ENCODE results near the gene SLC16A9. TPM values are rescaled to one million over a fixed set of nuclear protein-coding genes. Genes with fewer than 3 reads are reported as not detected.

Gene SLC16A9
- total RNA-seq, 1 experiment from 2014 or later, result 5.7 TPM

GRCh38 chr10:59704630-59705029, 5.0 kb downstream of the SLC16A9 start:
- Histone ChIP-seq H3K27me3 (ENCODE audit: control insufficient read depth, insufficient read depth, low read length) (peaks cover 15% of the 10 kb centered on the region), H3K36me3 (replicated peaks; ENCODE audit: control insufficient read depth, insufficient read depth, low read length) (no peaks in the 10 kb centered on the region), H3K4me3 (ENCODE audit: insufficient read depth, low read depth, low read length) (no peak overlapping the region)
- DNase-seq, result no peak

- no peak overlapping the region for H3K4me3 ChIP-seq (ENCODE audit: insufficient read depth, low read depth, low read length)
- H3K36me3 ChIP-seq (replicated peaks; ENCODE audit: control insufficient read depth, insufficient read depth, low read length), result no peaks in the 10 kb centered on the region
- DNase-seq, result no peak
- no peaks in the 10 kb centered on the region for H3K27me3 ChIP-seq (ENCODE audit: control insufficient read depth, insufficient read depth, low read length)
Observed at GRCh38 chr10:59702347-59702746, 7.3 kb downstream of the SLC16A9 start.

GRCh38 chr10:59700709-59701108, 8.9 kb downstream of the SLC16A9 start:
- H3K36me3 ChIP-seq (replicated peaks; ENCODE audit: control insufficient read depth, insufficient read depth, low read length), result no peaks in the 10 kb centered on the region
- H3K4me3 ChIP-seq (ENCODE audit: insufficient read depth, low read depth, low read length), result no peak overlapping the region
- no peaks in the 10 kb centered on the region for H3K27me3 ChIP-seq (ENCODE audit: control insufficient read depth, insufficient read depth, low read length)
- DNase-seq, result no peak

GRCh38 chr10:59698326-59698725, 11.3 kb downstream of the SLC16A9 start:
- no peak for DNase-seq
- no peaks in the 10 kb centered on the region for H3K36me3 ChIP-seq (replicated peaks; ENCODE audit: control insufficient read depth, insufficient read depth, low read length)
- H3K4me3 ChIP-seq (ENCODE audit: insufficient read depth, low read depth, low read length), result no peak overlapping the region
- H3K27me3 ChIP-seq (ENCODE audit: control insufficient read depth, insufficient read depth, low read length), result no peaks in the 10 kb centered on the region

- Histone ChIP-seq H3K36me3 (replicated peaks; ENCODE audit: control insufficient read depth, insufficient read depth, low read length) (no peaks in the 10 kb centered on the region), H3K27me3 (ENCODE audit: control insufficient read depth, insufficient read depth, low read length) (no peaks in the 10 kb centered on the region), H3K4me3 (ENCODE audit: insufficient read depth, low read depth, low read length) (no peak overlapping the region)
- DNase-seq, result no peak
Observed at GRCh38 chr10:59695637-59696036, 14.0 kb downstream of the SLC16A9 start.

- no peak for DNase-seq
- no peaks in the 10 kb centered on the region for H3K27me3 ChIP-seq (ENCODE audit: control insufficient read depth, insufficient read depth, low read length)
- H3K4me3 ChIP-seq (ENCODE audit: insufficient read depth, low read depth, low read length), result no peak overlapping the region
- H3K36me3 ChIP-seq (replicated peaks; ENCODE audit: control insufficient read depth, insufficient read depth, low read length), result no peaks in the 10 kb centered on the region
Observed at GRCh38 chr10:59694936-59695335, 14.7 kb downstream of the SLC16A9 start.

GRCh38 chr10:59692113-59692512, 17.5 kb downstream of the SLC16A9 start:
- H3K4me3 ChIP-seq (ENCODE audit: insufficient read depth, low read depth, low read length), result no peak overlapping the region
- no peaks in the 10 kb centered on the region for H3K36me3 ChIP-seq (replicated peaks; ENCODE audit: control insufficient read depth, insufficient read depth, low read length)
- no peaks in the 10 kb centered on the region for H3K27me3 ChIP-seq (ENCODE audit: control insufficient read depth, insufficient read depth, low read length)
- DNase-seq, result no peak

- Histone ChIP-seq H3K27me3 (ENCODE audit: control insufficient read depth, insufficient read depth, low read length) (no peaks in the 10 kb centered on the region), H3K36me3 (replicated peaks; ENCODE audit: control insufficient read depth, insufficient read depth, low read length) (no peaks in the 10 kb centered on the region), H3K4me3 (ENCODE audit: insufficient read depth, low read depth, low read length) (no peak overlapping the region)
- no peak for DNase-seq
Observed at GRCh38 chr10:59688921-59689351, 20.7 kb downstream of the SLC16A9 start.

- no peaks in the 10 kb centered on the region for H3K27me3 ChIP-seq (ENCODE audit: control insufficient read depth, insufficient read depth, low read length)
- DNase-seq, result no peak
- no peaks in the 10 kb centered on the region for H3K36me3 ChIP-seq (replicated peaks; ENCODE audit: control insufficient read depth, insufficient read depth, low read length)
- H3K4me3 ChIP-seq (ENCODE audit: insufficient read depth, low read depth, low read length), result no peak overlapping the region
Observed at GRCh38 chr10:59687657-59688056, 22.0 kb downstream of the SLC16A9 start.

- no peak for DNase-seq
- Histone ChIP-seq H3K4me3 (ENCODE audit: insufficient read depth, low read depth, low read length) (no peak overlapping the region), H3K27me3 (ENCODE audit: control insufficient read depth, insufficient read depth, low read length) (no peaks in the 10 kb centered on the region), H3K36me3 (replicated peaks; ENCODE audit: control insufficient read depth, insufficient read depth, low read length) (no peaks in the 10 kb centered on the region)
Observed at GRCh38 chr10:59684006-59684405, 25.6 kb downstream of the SLC16A9 start.

GRCh38 chr10:59682986-59683937, 26.4 kb downstream of the SLC16A9 start:
- Histone ChIP-seq H3K27me3 (ENCODE audit: control insufficient read depth, insufficient read depth, low read length) (no peaks in the 10 kb centered on the region), H3K36me3 (replicated peaks; ENCODE audit: control insufficient read depth, insufficient read depth, low read length) (no peaks in the 10 kb centered on the region), H3K4me3 (ENCODE audit: insufficient read depth, low read depth, low read length) (no peak overlapping the region)
- DNase-seq, result no peak

GRCh38 chr10:59680199-59680598, 29.5 kb downstream of the SLC16A9 start:
- Histone ChIP-seq H3K27me3 (ENCODE audit: control insufficient read depth, insufficient read depth, low read length) (no peaks in the 10 kb centered on the region), H3K36me3 (replicated peaks; ENCODE audit: control insufficient read depth, insufficient read depth, low read length) (no peaks in the 10 kb centered on the region), H3K4me3 (ENCODE audit: insufficient read depth, low read depth, low read length) (no peak overlapping the region)
- no peak for DNase-seq

- Histone ChIP-seq H3K27me3 (ENCODE audit: control insufficient read depth, insufficient read depth, low read length) (no peaks in the 10 kb centered on the region), H3K4me3 (ENCODE audit: insufficient read depth, low read depth, low read length) (no peak overlapping the region), H3K36me3 (replicated peaks; ENCODE audit: control insufficient read depth, insufficient read depth, low read length) (no peaks in the 10 kb centered on the region)
- DNase-seq, result no peak
Observed at GRCh38 chr10:59678884-59679301, 30.8 kb downstream of the SLC16A9 start.

- no peak for DNase-seq
- Histone ChIP-seq H3K27me3 (ENCODE audit: control insufficient read depth, insufficient read depth, low read length) (no peaks in the 10 kb centered on the region), H3K4me3 (ENCODE audit: insufficient read depth, low read depth, low read length) (no peak overlapping the region), H3K36me3 (replicated peaks; ENCODE audit: control insufficient read depth, insufficient read depth, low read length) (no peaks in the 10 kb centered on the region)
Observed at GRCh38 chr10:59677253-59677831, 32.3 kb downstream of the SLC16A9 start.

- DNase-seq, result no peak
- Histone ChIP-seq H3K36me3 (replicated peaks; ENCODE audit: control insufficient read depth, insufficient read depth, low read length) (no peaks in the 10 kb centered on the region), H3K27me3 (ENCODE audit: control insufficient read depth, insufficient read depth, low read length) (no peaks in the 10 kb centered on the region), H3K4me3 (ENCODE audit: insufficient read depth, low read depth, low read length) (no peak overlapping the region)
Observed at GRCh38 chr10:59675812-59676211, 33.8 kb downstream of the SLC16A9 start.

All from H7 (cell line).